ENCODE results near the gene PAIP2.

Gene PAIP2

DNA sequence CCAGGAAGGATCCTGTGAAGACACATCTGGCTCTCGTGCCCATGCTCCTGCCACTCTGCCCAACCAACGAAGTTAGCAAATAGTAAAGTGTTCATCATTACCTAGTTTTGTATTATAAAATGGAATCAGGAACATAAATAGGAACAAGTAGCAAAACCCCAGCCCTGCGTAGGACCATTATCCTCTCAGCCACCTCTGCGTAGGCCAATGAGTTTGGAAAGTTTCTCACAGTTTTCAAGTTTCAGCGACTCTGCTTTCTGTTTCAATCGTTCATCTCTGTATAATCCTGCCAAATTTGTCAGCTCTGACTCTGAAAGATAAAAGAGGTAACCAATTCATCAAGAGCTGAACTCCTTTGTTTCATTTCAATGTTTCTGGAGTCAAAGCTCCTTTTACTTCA, 72.3 kb downstream of the PAIP2 start:
- no peak for DNase-seq

DNA sequence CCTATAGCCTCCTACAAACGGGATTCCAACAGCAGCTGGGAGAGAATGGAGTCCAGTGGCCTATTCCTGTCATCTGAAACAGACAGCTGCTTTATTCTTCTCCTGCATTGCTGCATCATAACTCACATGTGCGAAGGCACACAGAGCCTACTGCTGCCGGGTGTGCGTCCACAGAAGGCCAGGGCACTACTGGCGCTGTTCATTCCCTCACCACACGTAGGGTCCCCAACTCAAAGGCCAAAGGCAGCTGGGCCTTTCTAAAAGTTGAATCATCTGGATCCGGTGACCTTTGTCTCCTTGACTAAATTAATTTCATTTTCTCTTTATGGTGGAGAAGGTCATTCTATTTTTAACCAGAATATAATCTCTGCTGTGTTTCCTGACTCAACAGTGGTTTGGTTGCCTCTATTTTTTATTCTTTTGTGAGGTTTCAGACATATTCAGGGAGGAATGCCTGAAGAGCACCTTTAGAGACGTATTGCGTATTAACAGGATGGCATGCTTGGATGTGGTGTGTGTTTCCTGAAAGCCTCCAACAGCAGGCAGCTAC, 73.0 kb downstream of the PAIP2 start:
- DNase-seq: no peak

DNA sequence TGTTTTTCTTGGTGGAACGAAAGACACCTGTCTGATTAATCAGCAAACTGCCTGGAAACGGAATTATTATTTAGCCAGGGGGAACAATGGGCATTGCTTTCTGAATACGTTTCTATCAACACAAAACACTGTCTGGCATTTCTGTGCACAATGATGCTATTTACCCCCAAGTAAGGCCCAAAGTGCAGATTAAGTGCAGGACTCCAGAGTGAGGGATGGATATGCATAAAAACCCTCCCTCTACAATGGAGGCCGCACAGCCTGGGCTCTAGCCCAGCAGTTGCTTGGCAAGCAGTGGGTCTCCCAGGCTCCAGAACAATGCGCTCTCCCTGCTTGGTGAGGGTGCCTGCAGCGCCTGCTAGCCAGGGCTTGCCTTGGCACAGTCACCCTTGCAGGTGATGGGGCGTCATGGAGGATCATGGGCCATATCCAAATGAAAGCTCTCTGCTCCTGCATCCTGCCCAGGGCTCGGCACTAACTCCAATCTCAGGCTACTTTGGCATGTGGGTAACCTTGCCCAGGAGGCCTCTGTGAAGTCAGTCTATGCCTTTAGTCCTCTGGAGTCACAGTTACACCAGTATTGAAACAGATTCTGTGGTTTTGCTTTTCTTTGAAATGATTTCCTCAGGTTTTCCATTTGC, 73.7 kb downstream of the PAIP2 start:
- DNase-seq: no peak

DNA sequence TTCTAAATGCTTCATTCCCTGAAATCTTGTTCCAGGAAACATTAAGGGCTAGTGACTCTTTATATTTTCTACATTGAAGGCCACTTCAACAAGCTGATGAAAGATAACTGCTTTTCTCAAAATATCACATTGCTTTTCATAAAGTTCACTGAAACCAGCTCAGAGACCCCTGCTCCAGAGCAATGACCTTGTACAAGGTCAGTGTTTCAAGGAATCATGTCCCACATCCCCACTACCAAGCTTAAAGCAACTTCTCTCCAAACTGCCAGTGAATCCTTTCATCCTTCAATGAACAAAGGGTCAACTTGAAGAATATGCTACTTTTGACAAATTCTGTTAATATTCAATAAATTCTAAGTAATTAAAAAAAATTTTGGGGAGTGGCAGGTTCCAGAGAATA, 74.2 kb downstream of the PAIP2 start:
- DNase-seq: no peak

DNA sequence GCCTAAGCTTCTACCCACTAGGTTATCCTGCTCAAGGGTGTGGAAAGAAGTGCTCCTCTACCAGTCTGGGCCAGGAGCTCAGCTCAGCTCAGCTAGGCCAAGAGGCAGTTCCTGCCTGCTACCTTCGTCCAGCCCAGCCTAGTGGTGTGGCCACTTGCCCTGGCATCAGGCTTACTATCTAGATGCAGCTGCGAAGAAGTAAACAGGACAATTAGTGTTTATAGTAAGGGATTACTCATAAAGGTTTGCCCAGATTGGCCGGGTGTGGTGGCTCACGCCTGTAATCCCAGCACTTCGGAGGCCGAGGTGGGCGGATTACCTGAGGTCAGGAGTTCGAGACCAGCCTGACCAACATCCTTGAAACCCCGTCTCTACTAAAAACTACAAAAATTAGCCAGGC, 75.0 kb downstream of the PAIP2 start:
- DNase-seq: no peak

DNA sequence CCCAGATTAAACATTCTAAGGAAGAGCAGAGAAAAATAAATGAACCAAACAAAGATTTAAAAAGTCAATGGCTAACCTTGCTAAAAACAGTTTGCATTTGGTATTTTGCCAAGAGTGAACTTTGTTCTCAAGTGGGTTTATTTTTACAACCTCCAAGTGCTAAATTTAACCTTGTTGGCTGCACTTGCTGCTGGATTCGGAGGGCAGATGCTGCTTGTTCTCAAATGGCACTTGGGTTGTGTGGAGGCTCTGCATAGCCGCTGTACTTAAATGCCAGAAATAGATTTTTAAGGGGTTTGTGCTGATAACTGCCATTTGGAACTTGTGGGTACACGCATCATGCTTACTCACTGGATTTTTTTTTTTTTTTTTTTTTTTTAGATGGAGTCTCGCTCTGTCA, 75.6 kb downstream of the PAIP2 start:
- DNase-seq: no peak

DNA sequence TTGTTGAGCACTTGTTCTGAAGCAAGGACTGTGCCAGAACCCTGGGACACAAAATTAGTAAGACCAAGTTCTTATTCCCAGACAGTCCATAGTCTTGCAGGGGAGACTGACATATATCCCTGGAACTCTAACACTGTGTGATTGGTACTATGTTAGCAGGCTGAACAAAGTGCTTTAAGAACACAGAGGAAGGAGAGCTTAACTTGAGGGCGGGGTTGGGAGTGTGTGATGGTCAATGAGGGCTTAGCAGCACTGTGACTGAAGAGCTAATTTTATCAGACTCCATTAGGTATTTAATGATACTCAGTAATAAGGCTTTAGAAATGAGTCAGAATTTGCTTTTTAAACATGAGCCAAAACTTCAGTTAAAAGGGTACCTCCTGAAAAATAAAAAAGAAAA, 77.1 kb downstream of the PAIP2 start:
- no peak for DNase-seq
